ENCODE measurements around the gene GFY.

The GFY gene

DNA sequence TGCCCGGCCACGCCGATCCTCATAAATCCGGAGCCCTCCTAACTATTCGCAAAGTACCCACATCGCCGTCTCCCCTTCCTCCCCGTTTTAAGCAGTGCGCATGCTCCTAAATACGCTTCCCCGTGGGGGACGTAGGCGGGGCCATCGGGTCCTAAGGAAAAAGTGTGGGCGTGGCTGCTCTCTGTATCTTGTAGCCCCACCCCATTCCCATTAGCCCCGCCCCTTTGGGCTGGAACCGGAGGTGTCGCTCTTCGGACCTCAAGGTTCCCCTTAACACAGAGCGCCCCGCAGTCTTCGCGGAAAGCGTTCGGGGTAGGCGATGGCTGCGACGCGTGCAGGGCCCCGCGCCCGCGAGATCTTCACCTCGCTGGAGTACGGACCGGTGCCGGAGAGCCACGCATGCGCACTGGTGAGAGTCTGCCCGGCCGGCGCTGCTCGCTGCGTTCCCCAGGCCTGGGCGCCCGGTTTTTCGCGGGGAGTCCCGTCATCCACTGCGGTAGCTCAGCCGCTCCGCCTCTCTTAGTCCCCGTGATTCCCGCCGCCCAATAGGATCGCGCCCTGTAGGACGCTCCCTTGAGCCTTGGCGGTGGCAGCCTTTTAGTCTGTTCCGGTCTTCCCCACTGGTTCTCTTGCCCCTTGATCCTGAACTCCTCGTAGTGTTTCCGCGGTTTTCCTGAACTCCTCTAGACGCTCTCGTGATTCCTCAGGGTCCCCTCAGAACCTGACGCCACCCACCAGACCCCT is 28.0 kb downstream of the GFY start, which contains the start of gene ALDH16A1 (continued):
- TF ChIP-seq ZNF2 (tag by site-specific recombination; IDR thresholded peaks at IDR 0.05) (no peak), ZNF777 (tag by site-specific recombination; IDR thresholded peaks at IDR 0.05; ENCODE audit: borderline replicate concordance) (no peak), ZNF292 (tag by site-specific recombination; IDR thresholded peaks at IDR 0.05; ENCODE audit: borderline replicate concordance, low read depth) (no peak), GLI2 (tag by site-specific recombination; IDR thresholded peaks at IDR 0.05; ENCODE audit: borderline replicate concordance, low read depth) (no peak), SP7 (tag by site-specific recombination; IDR thresholded peaks at IDR 0.05) (peak; percentile 59), ZFHX2 (tag by site-specific recombination; conservative IDR thresholded peaks at IDR 0.05) (peak; percentile 65), ZNF843 (tag by site-specific recombination; IDR thresholded peaks at IDR 0.05) (no peak), PRDM1 (tag by site-specific recombination; IDR thresholded peaks at IDR 0.05) (no peak), EGR2 (tag by site-specific recombination; IDR thresholded peaks at IDR 0.05; ENCODE audit: low read depth) (peak; percentile 54), ZNF366 (tag by site-specific recombination; conservative IDR thresholded peaks at IDR 0.05) (0 out of 2 replicates have a peak, but pooled peaks have one; percentile 41), ZNF530 (tag by site-specific recombination; IDR thresholded peaks at IDR 0.05; ENCODE audit: low read depth) (no peak), ZNF529 (tag by site-specific recombination; IDR thresholded peaks at IDR 0.05; ENCODE audit: insufficient replicate concordance) (no peak), ZNF10 (tag by site-specific recombination; IDR thresholded peaks at IDR 0.05) (no peak), ZBTB17 (tag by site-specific recombination; IDR thresholded peaks at IDR 0.05) (no peak), ZNF24 (tag by site-specific recombination; IDR thresholded peaks at IDR 0.05) (no peak), ZNF202 (tag by site-specific recombination; IDR thresholded peaks at IDR 0.05; ENCODE audit: borderline replicate concordance) (no peak), ZNF654 (tag by site-specific recombination; IDR thresholded peaks at IDR 0.05; ENCODE audit: low read depth) (no peak), TCF7L2 (IDR thresholded peaks at IDR 0.05; ENCODE audit: borderline replicate concordance, low read depth, low read length) (no peak), ZNF16 (tag by site-specific recombination; IDR thresholded peaks at IDR 0.05; ENCODE audit: low read depth) (no peak), BCL11B (tag by site-specific recombination; IDR thresholded peaks at IDR 0.05; ENCODE audit: low read depth) (no peak), TRIM28 (IDR thresholded peaks at IDR 0.05; ENCODE audit: borderline replicate concordance, low read length) (no peak), ZBTB7A (tag by site-specific recombination; IDR thresholded peaks at IDR 0.05; ENCODE audit: low read depth) (no peak)
- TF ChIP-seq, protein P1, sequence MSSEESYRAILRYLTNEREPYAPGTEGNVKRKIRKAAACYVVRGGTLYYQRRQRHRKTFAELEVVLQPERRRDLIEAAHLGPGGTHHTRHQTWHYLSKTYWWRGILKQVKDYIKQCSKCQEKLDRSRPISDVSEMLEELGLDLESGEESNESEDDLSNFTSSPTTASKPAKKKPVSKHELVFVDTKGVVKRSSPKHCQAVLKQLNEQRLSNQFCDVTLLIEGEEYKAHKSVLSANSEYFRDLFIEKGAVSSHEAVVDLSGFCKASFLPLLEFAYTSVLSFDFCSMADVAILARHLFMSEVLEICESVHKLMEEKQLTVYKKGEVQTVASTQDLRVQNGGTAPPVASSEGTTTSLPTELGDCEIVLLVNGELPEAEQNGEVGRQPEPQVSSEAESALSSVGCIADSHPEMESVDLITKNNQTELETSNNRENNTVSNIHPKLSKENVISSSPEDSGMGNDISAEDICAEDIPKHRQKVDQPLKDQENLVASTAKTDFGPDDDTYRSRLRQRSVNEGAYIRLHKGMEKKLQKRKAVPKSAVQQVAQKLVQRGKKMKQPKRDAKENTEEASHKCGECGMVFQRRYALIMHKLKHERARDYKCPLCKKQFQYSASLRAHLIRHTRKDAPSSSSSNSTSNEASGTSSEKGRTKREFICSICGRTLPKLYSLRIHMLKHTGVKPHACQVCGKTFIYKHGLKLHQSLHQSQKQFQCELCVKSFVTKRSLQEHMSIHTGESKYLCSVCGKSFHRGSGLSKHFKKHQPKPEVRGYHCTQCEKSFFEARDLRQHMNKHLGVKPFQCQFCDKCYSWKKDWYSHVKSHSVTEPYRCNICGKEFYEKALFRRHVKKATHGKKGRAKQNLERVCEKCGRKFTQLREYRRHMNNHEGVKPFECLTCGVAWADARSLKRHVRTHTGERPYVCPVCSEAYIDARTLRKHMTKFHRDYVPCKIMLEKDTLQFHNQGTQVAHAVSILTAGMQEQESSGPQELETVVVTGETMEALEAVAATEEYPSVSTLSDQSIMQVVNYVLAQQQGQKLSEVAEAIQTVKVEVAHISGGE (tag by site-specific recombination; conservative IDR thresholded peaks at IDR 0.05; ENCODE audit: low read depth) = peak; percentile 63
- TF ChIP-seq, protein P2, sequence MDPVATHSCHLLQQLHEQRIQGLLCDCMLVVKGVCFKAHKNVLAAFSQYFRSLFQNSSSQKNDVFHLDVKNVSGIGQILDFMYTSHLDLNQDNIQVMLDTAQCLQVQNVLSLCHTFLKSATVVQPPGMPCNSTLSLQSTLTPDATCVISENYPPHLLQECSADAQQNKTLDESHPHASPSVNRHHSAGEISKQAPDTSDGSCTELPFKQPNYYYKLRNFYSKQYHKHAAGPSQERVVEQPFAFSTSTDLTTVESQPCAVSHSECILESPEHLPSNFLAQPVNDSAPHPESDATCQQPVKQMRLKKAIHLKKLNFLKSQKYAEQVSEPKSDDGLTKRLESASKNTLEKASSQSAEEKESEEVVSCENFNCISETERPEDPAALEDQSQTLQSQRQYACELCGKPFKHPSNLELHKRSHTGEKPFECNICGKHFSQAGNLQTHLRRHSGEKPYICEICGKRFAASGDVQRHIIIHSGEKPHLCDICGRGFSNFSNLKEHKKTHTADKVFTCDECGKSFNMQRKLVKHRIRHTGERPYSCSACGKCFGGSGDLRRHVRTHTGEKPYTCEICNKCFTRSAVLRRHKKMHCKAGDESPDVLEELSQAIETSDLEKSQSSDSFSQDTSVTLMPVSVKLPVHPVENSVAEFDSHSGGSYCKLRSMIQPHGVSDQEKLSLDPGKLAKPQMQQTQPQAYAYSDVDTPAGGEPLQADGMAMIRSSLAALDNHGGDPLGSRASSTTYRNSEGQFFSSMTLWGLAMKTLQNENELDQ (tag by site-specific recombination; IDR thresholded peaks at IDR 0.05; ENCODE audit: low read depth) = no peak
- TF ChIP-seq, protein P3, sequence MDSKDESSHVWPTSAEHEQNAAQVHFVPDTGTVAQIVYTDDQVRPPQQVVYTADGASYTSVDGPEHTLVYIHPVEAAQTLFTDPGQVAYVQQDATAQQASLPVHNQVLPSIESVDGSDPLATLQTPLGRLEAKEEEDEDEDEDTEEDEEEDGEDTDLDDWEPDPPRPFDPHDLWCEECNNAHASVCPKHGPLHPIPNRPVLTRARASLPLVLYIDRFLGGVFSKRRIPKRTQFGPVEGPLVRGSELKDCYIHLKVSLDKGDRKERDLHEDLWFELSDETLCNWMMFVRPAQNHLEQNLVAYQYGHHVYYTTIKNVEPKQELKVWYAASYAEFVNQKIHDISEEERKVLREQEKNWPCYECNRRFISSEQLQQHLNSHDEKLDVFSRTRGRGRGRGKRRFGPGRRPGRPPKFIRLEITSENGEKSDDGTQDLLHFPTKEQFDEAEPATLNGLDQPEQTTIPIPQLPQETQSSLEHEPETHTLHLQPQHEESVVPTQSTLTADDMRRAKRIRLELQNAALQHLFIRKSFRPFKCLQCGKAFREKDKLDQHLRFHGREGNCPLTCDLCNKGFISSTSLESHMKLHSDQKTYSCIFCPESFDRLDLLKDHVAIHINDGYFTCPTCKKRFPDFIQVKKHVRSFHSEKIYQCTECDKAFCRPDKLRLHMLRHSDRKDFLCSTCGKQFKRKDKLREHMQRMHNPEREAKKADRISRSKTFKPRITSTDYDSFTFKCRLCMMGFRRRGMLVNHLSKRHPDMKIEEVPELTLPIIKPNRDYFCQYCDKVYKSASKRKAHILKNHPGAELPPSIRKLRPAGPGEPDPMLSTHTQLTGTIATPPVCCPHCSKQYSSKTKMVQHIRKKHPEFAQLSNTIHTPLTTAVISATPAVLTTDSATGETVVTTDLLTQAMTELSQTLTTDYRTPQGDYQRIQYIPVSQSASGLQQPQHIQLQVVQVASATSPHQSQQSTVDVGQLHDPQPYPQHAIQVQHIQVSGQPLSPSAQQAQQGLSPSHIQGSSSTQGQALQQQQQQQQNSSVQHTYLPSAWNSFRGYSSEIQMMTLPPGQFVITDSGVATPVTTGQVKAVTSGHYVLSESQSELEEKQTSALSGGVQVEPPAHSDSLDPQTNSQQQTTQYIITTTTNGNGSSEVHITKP (tag by site-specific recombination; IDR thresholded peaks at IDR 0.05) = peak; percentile 56
- TF ChIP-seq, protein P4, sequence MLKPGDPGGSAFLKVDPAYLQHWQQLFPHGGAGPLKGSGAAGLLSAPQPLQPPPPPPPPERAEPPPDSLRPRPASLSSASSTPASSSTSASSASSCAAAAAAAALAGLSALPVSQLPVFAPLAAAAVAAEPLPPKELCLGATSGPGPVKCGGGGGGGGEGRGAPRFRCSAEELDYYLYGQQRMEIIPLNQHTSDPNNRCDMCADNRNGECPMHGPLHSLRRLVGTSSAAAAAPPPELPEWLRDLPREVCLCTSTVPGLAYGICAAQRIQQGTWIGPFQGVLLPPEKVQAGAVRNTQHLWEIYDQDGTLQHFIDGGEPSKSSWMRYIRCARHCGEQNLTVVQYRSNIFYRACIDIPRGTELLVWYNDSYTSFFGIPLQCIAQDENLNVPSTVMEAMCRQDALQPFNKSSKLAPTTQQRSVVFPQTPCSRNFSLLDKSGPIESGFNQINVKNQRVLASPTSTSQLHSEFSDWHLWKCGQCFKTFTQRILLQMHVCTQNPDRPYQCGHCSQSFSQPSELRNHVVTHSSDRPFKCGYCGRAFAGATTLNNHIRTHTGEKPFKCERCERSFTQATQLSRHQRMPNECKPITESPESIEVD (tag by site-specific recombination; IDR thresholded peaks at IDR 0.05) = no peak
- TF ChIP-seq, protein P5, sequence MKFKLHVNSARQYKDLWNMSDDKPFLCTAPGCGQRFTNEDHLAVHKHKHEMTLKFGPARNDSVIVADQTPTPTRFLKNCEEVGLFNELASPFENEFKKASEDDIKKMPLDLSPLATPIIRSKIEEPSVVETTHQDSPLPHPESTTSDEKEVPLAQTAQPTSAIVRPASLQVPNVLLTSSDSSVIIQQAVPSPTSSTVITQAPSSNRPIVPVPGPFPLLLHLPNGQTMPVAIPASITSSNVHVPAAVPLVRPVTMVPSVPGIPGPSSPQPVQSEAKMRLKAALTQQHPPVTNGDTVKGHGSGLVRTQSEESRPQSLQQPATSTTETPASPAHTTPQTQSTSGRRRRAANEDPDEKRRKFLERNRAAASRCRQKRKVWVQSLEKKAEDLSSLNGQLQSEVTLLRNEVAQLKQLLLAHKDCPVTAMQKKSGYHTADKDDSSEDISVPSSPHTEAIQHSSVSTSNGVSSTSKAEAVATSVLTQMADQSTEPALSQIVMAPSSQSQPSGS (tag by site-specific recombination; IDR thresholded peaks at IDR 0.05; ENCODE audit: low read depth) = no peak
